Stimulated activated CD8-positive, alpha-beta memory T cell treated with anti-CD3 and anti-CD28 coated beads, Interleukin-15, amount 100 ng/mL, for 24 hours (primary cell): ENCODE measurements around the gene CAB39L.

ENCODE experiments used
- DNase-seq: peaks from one replicate; pipeline ENCODE4 v3.0.0-alpha.2; 2020; ENCODE audit warnings: low read depth

CAB39L gene

GRCh38 chr13:49441846-49442245 is 2.0 kb downstream of the CAB39L start:
- DNase-seq: no peak

GRCh38 chr13:49441312-49441711 is 2.6 kb downstream of the CAB39L start:
- no peak for DNase-seq

- no peak for DNase-seq
These were observed 4.3 kb downstream of the CAB39L start for GRCh38 chr13:49439609-49440008.

- DNase-seq: no peak
These were observed 6.2 kb downstream of the CAB39L start for GRCh38 chr13:49437705-49438104.

GRCh38 chr13:49436890-49437289 is 7.0 kb downstream of the CAB39L start:
- no peak for DNase-seq

- no peak for DNase-seq
These were observed 7.9 kb downstream of the CAB39L start for GRCh38 chr13:49435992-49436391.

- no peak for DNase-seq
These were observed 14.7 kb downstream of the CAB39L start for GRCh38 chr13:49429121-49429520.

GRCh38 chr13:49428041-49428763 is 15.7 kb downstream of the CAB39L start:
- DNase-seq: no peak

GRCh38 chr13:49424011-49424560 is 19.8 kb downstream of the CAB39L start:
- no peak for DNase-seq

- no peak for DNase-seq
These were observed 22.5 kb downstream of the CAB39L start for GRCh38 chr13:49421391-49421790.

- no peak for DNase-seq
These were observed 24.6 kb downstream of the CAB39L start for GRCh38 chr13:49419276-49419675.

GRCh38 chr13:49418206-49418605 is 25.7 kb downstream of the CAB39L start:
- no peak for DNase-seq

- no peak for DNase-seq
These were observed 26.7 kb downstream of the CAB39L start for GRCh38 chr13:49417161-49417560.

GRCh38 chr13:49412749-49413148 is 31.1 kb downstream of the CAB39L start:
- no peak for DNase-seq

- DNase-seq: no peak
These were observed 32.5 kb downstream of the CAB39L start for GRCh38 chr13:49411353-49411752.

- no peak for DNase-seq
These were observed 33.4 kb downstream of the CAB39L start for GRCh38 chr13:49410477-49410876.

GRCh38 chr13:49410006-49410405 is 33.9 kb downstream of the CAB39L start:
- DNase-seq: no peak

GRCh38 chr13:49409008-49409407 is 34.9 kb downstream of the CAB39L start:
- DNase-seq: no peak

GRCh38 chr13:49407936-49408335 is 35.9 kb downstream of the CAB39L start:
- no peak for DNase-seq

- no peak for DNase-seq
These were observed 36.8 kb downstream of the CAB39L start for GRCh38 chr13:49407068-49407467.

GRCh38 chr13:49404703-49405020 is 39.2 kb downstream of the CAB39L start:
- no peak for DNase-seq

- no peak for DNase-seq
These were observed 39.7 kb downstream of the CAB39L start for GRCh38 chr13:49403996-49404702.
